Spleen (tissue), 11 donors: ENCODE data around the gene KIF5A. TPM values are rescaled to one million over a fixed set of nuclear protein-coding genes. Genes with fewer than 3 reads are reported as not detected.

Experiments
- DNase-seq: peaks from one replicate; pipeline ENCODE4 v3.0.0-alpha.2; 2020
- H3K27ac ChIP-seq, 8 donors: fragments of 200-600 bp; sonication (generic) in 7 of 8; 1 replicate in 4 of 8; 2 replicates in 4 of 8; pipeline versions ENCODE4 v1.5.0 to v1.8.0; 2016 to 2021; ENCODE audit warnings: inconsistent platforms in 4 of 8, mild to moderate bottlenecking in 4 of 8, moderate library complexity in 1 of 8
- H3K27me3 ChIP-seq, 7 donors: fragments of 200-600 bp; sonication (generic) in 6 of 7; replicated peaks in 1 of 7; 1 replicate in 4 of 7; 2 replicates in 3 of 7; pipeline versions ENCODE4 v1.5.0 to v1.8.0; 2016 to 2021; ENCODE audit warnings: inconsistent platforms in 3 of 7, mild to moderate bottlenecking in 1 of 7
- H3K36me3 ChIP-seq, 6 donors: fragments of 200-600 bp; sonication (generic) in 5 of 6; 1 replicate in 4 of 6; 2 replicates in 2 of 6; pipeline versions ENCODE4 v1.5.0 to v1.8.0; 2016 to 2021; ENCODE audit warnings: inconsistent platforms in 2 of 6
- H3K4me1 ChIP-seq, 6 donors: fragments of 200-600 bp; sonication (generic) in 5 of 6; 1 replicate in 3 of 6; 2 replicates in 3 of 6; pipeline versions ENCODE4 v1.5.0 to v1.8.0; 2016 to 2021; ENCODE audit warnings: inconsistent platforms in 3 of 6
- H3K4me3 ChIP-seq, 8 donors: fragments of 200-600 bp; sonication (generic) in 7 of 8; 1 replicate in 4 of 8; 2 replicates in 4 of 8; pipeline versions ENCODE4 v1.5.0 to v1.8.0; 2016 to 2021; ENCODE audit warnings: inconsistent platforms in 4 of 8, mild to moderate bottlenecking in 4 of 8, moderate library complexity in 2 of 8
- H3K9me3 ChIP-seq, 8 donors: fragments of 200-600 bp; sonication (generic) in 7 of 8; 1 replicate in 4 of 8; 2 replicates in 4 of 8; pipeline versions ENCODE4 v1.5.0 to v1.8.0; 2016 to 2021; ENCODE audit warnings: inconsistent platforms in 4 of 8
- POLR2A ChIP-seq, 3 donors: fragments of 450-650 bp; IDR thresholded peaks; one replicate each; pipeline ENCODE4 v1.5.1; 2017; ENCODE audit warnings: antibody characterized with exemption in 3 of 3, mild to moderate bottlenecking in 1 of 3
- POLR2AphosphoS5 ChIP-seq, 3 donors: sonication (generic); formaldehyde crosslinking; IDR thresholded peaks; one replicate each; pipeline ENCODE4 v1.5.1; 2017; ENCODE audit warnings: antibody characterized with exemption in 3 of 3
- WGBS, 5 donors: extraction: QIAGEN DNeasy Blood & Tissue Kit in 3 of 5; methylation state at CpG; one replicate each; pipeline versions ENCODE4 v1.1.5 to v1.1.7; 2013 to 2018; 5-methylcytosine and 5-hydroxymethylcytosine counted together
- intact Hi-C: fragments of 100-400 bp; cut with DNase I; formaldehyde crosslinking; loops from one replicate; pipeline ENCODE4 v1.15.0; 2023; ENCODE audit warnings: low total_unique reads
- polyA plus RNA-seq, 3 donors: library from polyadenylated mRNA; stranded (reverse); fragments of 200-250 nt; gene quantifications; one replicate each; pipeline ENCODE4 v1.2.1, GENCODE V29; 2013
- total RNA-seq, 7 donors: library from RNA; depleted of rRNA in 3 of 7; stranded (reverse); fragments of >200 nt in 3 of 7; fragmentation: NEBNext Ultra II Directional in 4 of 7; extraction: Animal tissue kit (Norgen Biotek cat#: 25700) in 4 of 7; gene quantifications; one replicate each; pipeline versions ENCODE4 v1.1.0 to v1.2.1, GENCODE V29; 2016 to 2021
- TF ChIP-seq, protein P1 (sequence below), 11 experiments: fragments of 200-600 bp in 7 of 11; fragments of 450-650 bp in 4 of 11; sonication (generic) in 4 of 11; IDR thresholded peaks in 8 of 11; conservative IDR thresholded peaks in 3 of 11; 1 replicate in 7 of 11; 2 replicates in 4 of 11; pipeline versions ENCODE4 v1.4.0 to v1.8.0; 2016 to 2021; ENCODE audit warnings: antibody characterized with exemption in 11 of 11, inconsistent platforms in 4 of 11, mild to moderate bottlenecking in 1 of 11
- donor health status: healthy with polysubstance abuse.
- donor health status: DM: no; HTN: no; CAD: no; lungs with moderate emphysema.
- donor health status: DM: no; HTN: no; CAD: no.
- donor health status: Bipolar disorder and iron deficiency.
- donor health status: healthy.
- donor health status: DM: no; HTN: no; CAD: no.
- donor health status: DM: yes; HTN: yes; CAD: no.

The KIF5A gene
- total and polyA plus RNA-seq, 10 donors: 0.07 to 0.76 (median 0.13) TPM; not detected in 1

- TF ChIP-seq POLR2A (IDR thresholded peaks at IDR 0.05) (no peak), POLR2AphosphoS5 (IDR thresholded peaks at IDR 0.05) (no peak)
- TF ChIP-seq, protein P1, sequence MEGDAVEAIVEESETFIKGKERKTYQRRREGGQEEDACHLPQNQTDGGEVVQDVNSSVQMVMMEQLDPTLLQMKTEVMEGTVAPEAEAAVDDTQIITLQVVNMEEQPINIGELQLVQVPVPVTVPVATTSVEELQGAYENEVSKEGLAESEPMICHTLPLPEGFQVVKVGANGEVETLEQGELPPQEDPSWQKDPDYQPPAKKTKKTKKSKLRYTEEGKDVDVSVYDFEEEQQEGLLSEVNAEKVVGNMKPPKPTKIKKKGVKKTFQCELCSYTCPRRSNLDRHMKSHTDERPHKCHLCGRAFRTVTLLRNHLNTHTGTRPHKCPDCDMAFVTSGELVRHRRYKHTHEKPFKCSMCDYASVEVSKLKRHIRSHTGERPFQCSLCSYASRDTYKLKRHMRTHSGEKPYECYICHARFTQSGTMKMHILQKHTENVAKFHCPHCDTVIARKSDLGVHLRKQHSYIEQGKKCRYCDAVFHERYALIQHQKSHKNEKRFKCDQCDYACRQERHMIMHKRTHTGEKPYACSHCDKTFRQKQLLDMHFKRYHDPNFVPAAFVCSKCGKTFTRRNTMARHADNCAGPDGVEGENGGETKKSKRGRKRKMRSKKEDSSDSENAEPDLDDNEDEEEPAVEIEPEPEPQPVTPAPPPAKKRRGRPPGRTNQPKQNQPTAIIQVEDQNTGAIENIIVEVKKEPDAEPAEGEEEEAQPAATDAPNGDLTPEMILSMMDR (IDR thresholded peaks at IDR 0.05 in 8 of 11, conservative IDR thresholded peaks at IDR 0.05 in 3 of 11): no peak
- Histone ChIP-seq H3K4me3 (no peak overlapping the region), H3K4me1 (peaks cover 11 to 35% (median 31%) of the 10 kb centered on the region in 6 donors), H3K9me3 (no peaks in the 10 kb centered on the region), H3K27me3 (peaks cover 14 to 99% (median 82%) of the 10 kb centered on the region in 7 donors), H3K36me3 (no peaks in the 10 kb centered on the region), H3K27ac (no peak overlapping the region)
- 69 to 84% (median 76%) methylated on average over 12 of the region's 12 CpGs for WGBS, 5 donors
- intact Hi-C loops: no loop called here
- no peak for DNase-seq
Measured at GRCh38 chr12:57625261-57626032, 75.6 kb downstream of the KIF5A start.

DNA sequence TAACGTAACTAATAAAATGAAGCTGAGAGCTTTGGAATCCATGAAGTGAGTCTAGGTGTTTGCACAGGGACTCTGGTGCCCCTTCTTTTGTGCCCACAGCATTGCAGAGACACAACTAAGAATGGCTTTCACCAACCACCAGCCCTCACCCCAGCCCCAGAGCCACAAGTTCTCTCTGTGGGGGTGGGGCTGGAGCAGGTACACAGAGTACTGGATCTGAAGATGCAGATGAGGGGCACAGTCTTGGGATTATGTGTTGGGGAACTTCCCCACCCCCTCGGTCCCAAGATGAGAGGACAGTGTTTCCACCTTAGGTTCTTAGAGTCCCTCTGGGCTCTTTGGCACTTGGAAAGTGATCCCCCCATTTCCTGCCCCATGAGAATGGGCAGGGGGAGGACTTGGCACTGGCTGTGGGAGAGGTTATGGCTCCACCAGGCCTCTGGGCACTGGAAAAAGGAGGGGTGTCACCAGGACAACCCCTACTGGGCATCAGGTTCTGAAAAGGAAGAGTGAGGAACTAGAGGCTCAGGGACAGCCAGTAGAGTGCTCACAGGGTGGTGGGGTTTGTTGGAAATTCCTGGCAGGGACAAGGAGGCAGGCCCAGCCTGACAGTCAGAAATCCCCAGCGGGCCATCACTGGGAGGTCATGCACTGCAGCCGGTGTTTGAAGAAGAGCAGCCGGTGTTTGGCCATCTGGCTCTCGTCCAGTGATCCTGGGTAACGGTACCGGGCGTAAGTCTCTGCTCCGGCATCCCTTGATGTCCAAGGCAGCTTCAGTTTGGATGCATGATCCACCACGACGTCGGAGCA lies 76.5 kb downstream of the KIF5A start:
- no peak for DNase-seq
- peaks cover 8 to 99% (median 82%) of the 10 kb centered on the region in 7 donors for H3K27me3 ChIP-seq
- H3K36me3 ChIP-seq: no peaks in the 10 kb centered on the region
- WGBS, 5 donors: 42 to 64% (median 48%) methylated on average over 12 to 13 of the region's 13 CpGs
- H3K9me3 ChIP-seq: no peaks in the 10 kb centered on the region
- no peak overlapping the region for H3K4me3 ChIP-seq
- no peak overlapping the region for H3K27ac ChIP-seq
- TF ChIP-seq POLR2A (IDR thresholded peaks at IDR 0.05) (no peak), POLR2AphosphoS5 (IDR thresholded peaks at IDR 0.05) (no peak)
- TF ChIP-seq, protein P1 (IDR thresholded peaks at IDR 0.05 in 8 of 11, conservative IDR thresholded peaks at IDR 0.05 in 3 of 11): no peak
- peaks cover 5 to 27% (median 22%) of the 10 kb centered on the region in 6 donors for H3K4me1 ChIP-seq
- intact Hi-C loops: no loop called here

DNA sequence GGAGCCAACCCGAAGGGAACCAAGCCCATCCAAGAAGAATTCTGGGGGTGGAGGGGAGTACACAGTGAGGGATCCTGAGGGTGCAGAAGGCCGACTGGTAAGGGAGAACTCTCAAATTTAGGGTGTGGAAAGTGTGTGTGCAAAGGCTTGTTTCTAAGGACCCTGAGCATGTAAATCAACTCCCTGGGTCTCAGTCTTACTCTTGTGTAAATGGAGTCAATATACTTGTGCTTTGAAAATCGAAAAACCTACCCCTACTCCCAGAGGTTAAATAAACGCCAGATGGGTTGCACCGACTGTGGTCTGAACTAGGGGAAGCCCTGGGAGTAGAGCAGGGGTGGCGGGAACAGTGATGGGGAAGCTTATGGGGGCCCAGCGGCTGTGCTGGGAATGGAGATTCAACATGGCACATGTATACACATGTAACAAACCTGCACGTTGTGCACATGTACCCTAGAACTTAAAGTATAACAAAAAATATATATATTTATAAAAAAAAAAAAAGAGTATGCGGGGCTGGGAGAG lies 77.1 kb downstream of the KIF5A start:
- 20 to 26% (median 21%) methylated on average over 9 of the region's 9 CpGs for WGBS, 5 donors
- no peak for TF ChIP-seq POLR2A (IDR thresholded peaks at IDR 0.05)
- no peak for TF ChIP-seq POLR2AphosphoS5 (IDR thresholded peaks at IDR 0.05)
- TF ChIP-seq, protein P1 (IDR thresholded peaks at IDR 0.05 in 8 of 11, conservative IDR thresholded peaks at IDR 0.05 in 3 of 11): no peak
- DNase-seq: no peak
- Histone ChIP-seq H3K36me3 (no peaks in the 10 kb centered on the region), H3K27me3 (peaks cover 9 to 99% (median 83%) of the 10 kb centered on the region in 7 donors), H3K27ac (no peak overlapping the region), H3K4me1 (peaks cover 3 to 26% (median 20%) of the 10 kb centered on the region in 6 donors), H3K4me3 (peak overlapping the region in 2 of 8 donors; percentile 9 to 58), H3K9me3 (no peaks in the 10 kb centered on the region)
- intact Hi-C loops: no loop called here
